WTC11 (cell line): ENCODE results near the gene LMOD1. TPM values are rescaled to one million over a fixed set of nuclear protein-coding genes. Genes with fewer than 3 reads are reported as not detected.

Experiments used
- CREM ChIP-seq: sonication (generic); formaldehyde crosslinking; IDR thresholded peaks from 2 replicates; pipeline ENCODE4 v1.8.1; 2022; ENCODE audit warnings: mild to moderate bottlenecking, missing genetic modification reagents, moderate library complexity
- ESRRA ChIP-seq: sonication (generic); formaldehyde crosslinking; IDR thresholded peaks from 2 replicates; pipeline ENCODE4 v1.8.1; 2022; ENCODE audit warnings: mild to moderate bottlenecking, missing genetic modification reagents, borderline replicate concordance
- FOXP4 ChIP-seq: sonication (generic); formaldehyde crosslinking; IDR thresholded peaks from 2 replicates; pipeline ENCODE4 v1.8.0; 2022; ENCODE audit warnings: mild to moderate bottlenecking, missing genetic modification reagents
- GRHL2 ChIP-seq: fragments of 250-450 bp; sonication (Bioruptor Pico); IDR thresholded peaks from 2 replicates; pipeline ENCODE4 v1.8.0; 2022; ENCODE audit warnings: mild to moderate bottlenecking, moderate library complexity; ENCODE audit not compliant: insufficient replicate concordance, severe bottlenecking
- HMGA2 ChIP-seq: fragments of 250-450 bp; sonication (Bioruptor Pico); IDR thresholded peaks from 2 replicates; pipeline ENCODE4 v1.4.0; 2021; ENCODE audit warnings: mild to moderate bottlenecking, moderate library complexity
- RELA ChIP-seq: sonication (generic); formaldehyde crosslinking; IDR thresholded peaks from 2 replicates; pipeline ENCODE4 v1.8.1; 2022; ENCODE audit warnings: missing genetic modification reagents, mild to moderate bottlenecking, borderline replicate concordance
- SMAD3 ChIP-seq: sonication (generic); formaldehyde crosslinking; IDR thresholded peaks from 2 replicates; pipeline ENCODE4 v1.8.0; 2022; ENCODE audit warnings: missing genetic modification reagents, mild to moderate bottlenecking, borderline replicate concordance
- SOX15 ChIP-seq: fragments of 250-450 bp; sonication (Bioruptor Pico); IDR thresholded peaks from 2 replicates; pipeline ENCODE4 v1.9.0; 2021; ENCODE audit warnings: mild to moderate bottlenecking
- STAT6 ChIP-seq: sonication (generic); formaldehyde crosslinking; conservative IDR thresholded peaks from 2 replicates; pipeline ENCODE4 v1.8.1; 2023; ENCODE audit warnings: mild to moderate bottlenecking, low read depth, missing genetic modification reagents, moderate library complexity
- TEAD1 ChIP-seq: sonication (generic); formaldehyde crosslinking; IDR thresholded peaks from 2 replicates; pipeline ENCODE4 v1.8.0; 2022; ENCODE audit warnings: mild to moderate bottlenecking, missing genetic modification reagents
- TP53 ChIP-seq: sonication (generic); formaldehyde crosslinking; IDR thresholded peaks from 2 replicates; pipeline ENCODE4 v1.8.1; 2023; ENCODE audit warnings: mild to moderate bottlenecking, missing genetic modification reagents
- ZNF232 ChIP-seq: sonication (generic); formaldehyde crosslinking; IDR thresholded peaks from 2 replicates; pipeline ENCODE4 v1.8.0; 2022; ENCODE audit warnings: mild to moderate bottlenecking, missing genetic modification reagents
- ZNF263 ChIP-seq: sonication (generic); formaldehyde crosslinking; IDR thresholded peaks from 2 replicates; pipeline ENCODE4 v1.8.1; 2022; ENCODE audit warnings: low read depth, mild to moderate bottlenecking, moderate library complexity, missing genetic modification reagents
- ZNF396 ChIP-seq: fragments of 250-450 bp; sonication (Bioruptor Pico); IDR thresholded peaks from 2 replicates; pipeline ENCODE4 v1.8.0; 2021; ENCODE audit warnings: mild to moderate bottlenecking, moderate library complexity, borderline replicate concordance
- ZNF425 ChIP-seq: fragments of 250-450 bp; sonication (Bioruptor Pico); conservative IDR thresholded peaks from 2 replicates; pipeline ENCODE4 v1.9.0; 2021; ENCODE audit warnings: mild to moderate bottlenecking
- total RNA-seq: library from RNA; stranded (reverse); gene quantifications from 3 replicates; pipeline ENCODE4 v1.2.3, GENCODE V29; 2021
- TF ChIP-seq, protein P1 (sequence below): fragments of 250-450 bp; sonication (Bioruptor Pico); IDR thresholded peaks from 2 replicates; pipeline ENCODE4 v1.9.0; 2021; ENCODE audit warnings: mild to moderate bottlenecking, borderline replicate concordance
- TF ChIP-seq, protein P2 (sequence below): sonication (generic); formaldehyde crosslinking; IDR thresholded peaks from 2 replicates; pipeline ENCODE4 v1.8.1; 2022; ENCODE audit warnings: low read depth, mild to moderate bottlenecking, moderate library complexity, missing genetic modification reagents, borderline replicate concordance
- TF ChIP-seq, protein P3 (sequence below): sonication (generic); formaldehyde crosslinking; IDR thresholded peaks from 2 replicates; pipeline ENCODE4 v1.8.1; 2023; ENCODE audit warnings: mild to moderate bottlenecking, missing genetic modification reagents, moderate library complexity
- TF ChIP-seq, protein P4 (sequence below): fragments of 250-450 bp; sonication (Bioruptor Pico); IDR thresholded peaks from 2 replicates; pipeline ENCODE4 v1.8.0; 2021; ENCODE audit warnings: mild to moderate bottlenecking
- TF ChIP-seq, protein P5 (sequence below): sonication (generic); formaldehyde crosslinking; IDR thresholded peaks from 2 replicates; pipeline ENCODE4 v1.8.1; 2022; ENCODE audit warnings: mild to moderate bottlenecking, missing genetic modification reagents, moderate library complexity, borderline replicate concordance

The LMOD1 gene
- total RNA-seq, 1 experiment from 2014 or later, result 1.5 TPM

DNA sequence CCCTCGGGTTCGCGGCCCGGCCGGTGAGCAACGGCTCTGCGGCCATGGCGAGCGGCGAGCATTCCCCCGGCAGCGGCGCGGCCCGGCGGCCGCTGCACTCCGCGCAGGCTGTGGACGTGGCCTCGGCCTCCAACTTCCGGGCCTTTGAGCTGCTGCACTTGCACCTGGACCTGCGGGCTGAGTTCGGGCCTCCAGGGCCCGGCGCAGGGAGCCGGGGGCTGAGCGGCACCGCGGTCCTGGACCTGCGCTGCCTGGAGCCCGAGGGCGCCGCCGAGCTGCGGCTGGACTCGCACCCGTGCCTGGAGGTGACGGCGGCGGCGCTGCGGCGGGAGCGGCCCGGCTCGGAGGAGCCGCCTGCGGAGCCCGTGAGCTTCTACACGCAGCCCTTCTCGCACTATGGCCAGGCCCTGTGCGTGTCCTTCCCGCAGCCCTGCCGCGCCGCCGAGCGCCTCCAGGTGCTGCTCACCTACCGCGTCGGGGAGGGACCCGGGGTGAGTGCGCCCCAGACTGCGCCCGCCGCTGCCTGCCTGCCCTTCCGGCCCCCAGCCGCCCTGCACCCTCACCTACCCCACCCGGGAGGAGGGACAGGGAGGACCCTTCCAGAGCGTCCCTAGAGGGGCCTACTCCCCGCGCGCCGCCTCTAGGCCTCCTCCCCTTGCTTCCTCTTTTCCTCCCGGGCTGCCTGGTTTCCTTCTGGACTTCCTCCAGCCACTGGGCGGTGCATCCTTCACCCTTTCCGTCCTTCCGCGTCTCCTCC lies 36.5 kb upstream of the LMOD1 start, which contains the start of gene RNPEP (continued):
- TF ChIP-seq, protein P1, sequence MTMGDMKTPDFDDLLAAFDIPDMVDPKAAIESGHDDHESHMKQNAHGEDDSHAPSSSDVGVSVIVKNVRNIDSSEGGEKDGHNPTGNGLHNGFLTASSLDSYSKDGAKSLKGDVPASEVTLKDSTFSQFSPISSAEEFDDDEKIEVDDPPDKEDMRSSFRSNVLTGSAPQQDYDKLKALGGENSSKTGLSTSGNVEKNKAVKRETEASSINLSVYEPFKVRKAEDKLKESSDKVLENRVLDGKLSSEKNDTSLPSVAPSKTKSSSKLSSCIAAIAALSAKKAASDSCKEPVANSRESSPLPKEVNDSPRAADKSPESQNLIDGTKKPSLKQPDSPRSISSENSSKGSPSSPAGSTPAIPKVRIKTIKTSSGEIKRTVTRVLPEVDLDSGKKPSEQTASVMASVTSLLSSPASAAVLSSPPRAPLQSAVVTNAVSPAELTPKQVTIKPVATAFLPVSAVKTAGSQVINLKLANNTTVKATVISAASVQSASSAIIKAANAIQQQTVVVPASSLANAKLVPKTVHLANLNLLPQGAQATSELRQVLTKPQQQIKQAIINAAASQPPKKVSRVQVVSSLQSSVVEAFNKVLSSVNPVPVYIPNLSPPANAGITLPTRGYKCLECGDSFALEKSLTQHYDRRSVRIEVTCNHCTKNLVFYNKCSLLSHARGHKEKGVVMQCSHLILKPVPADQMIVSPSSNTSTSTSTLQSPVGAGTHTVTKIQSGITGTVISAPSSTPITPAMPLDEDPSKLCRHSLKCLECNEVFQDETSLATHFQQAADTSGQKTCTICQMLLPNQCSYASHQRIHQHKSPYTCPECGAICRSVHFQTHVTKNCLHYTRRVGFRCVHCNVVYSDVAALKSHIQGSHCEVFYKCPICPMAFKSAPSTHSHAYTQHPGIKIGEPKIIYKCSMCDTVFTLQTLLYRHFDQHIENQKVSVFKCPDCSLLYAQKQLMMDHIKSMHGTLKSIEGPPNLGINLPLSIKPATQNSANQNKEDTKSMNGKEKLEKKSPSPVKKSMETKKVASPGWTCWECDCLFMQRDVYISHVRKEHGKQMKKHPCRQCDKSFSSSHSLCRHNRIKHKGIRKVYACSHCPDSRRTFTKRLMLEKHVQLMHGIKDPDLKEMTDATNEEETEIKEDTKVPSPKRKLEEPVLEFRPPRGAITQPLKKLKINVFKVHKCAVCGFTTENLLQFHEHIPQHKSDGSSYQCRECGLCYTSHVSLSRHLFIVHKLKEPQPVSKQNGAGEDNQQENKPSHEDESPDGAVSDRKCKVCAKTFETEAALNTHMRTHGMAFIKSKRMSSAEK (CRISPR knock-in tag), result no peak
- TF ChIP-seq SOX15 (CRISPR knock-in tag) (no peak), ZNF425 (CRISPR knock-in tag) (no peak), ZNF396 (CRISPR knock-in tag) (no peak), FOXP4 (no peak), TEAD1 (CRISPR knock-in tag) (peak; percentile 2; the same call in 1 of the 2 replicates), ESRRA (CRISPR knock-in tag) (0 out of 2 replicates have a peak, but pooled peaks have one; percentile 1), HMGA2 (CRISPR knock-in tag) (no peak), GRHL2 (CRISPR knock-in tag) (no peak), SMAD3 (no peak; the same call in 1 of the 2 replicates), RELA (CRISPR knock-in tag) (0 out of 2 replicates have a peak, but pooled peaks have one; percentile 21), STAT6 (CRISPR knock-in tag) (no peak), ZNF232 (CRISPR knock-in tag) (peak; percentile 77; the same call in 1 of the 2 replicates), ZNF263 (CRISPR knock-in tag) (peak; percentile 97), TP53 (CRISPR knock-in tag) (no peak), CREM (CRISPR knock-in tag) (no peak; the same call in 1 of the 2 replicates)
- TF ChIP-seq, protein P2, sequence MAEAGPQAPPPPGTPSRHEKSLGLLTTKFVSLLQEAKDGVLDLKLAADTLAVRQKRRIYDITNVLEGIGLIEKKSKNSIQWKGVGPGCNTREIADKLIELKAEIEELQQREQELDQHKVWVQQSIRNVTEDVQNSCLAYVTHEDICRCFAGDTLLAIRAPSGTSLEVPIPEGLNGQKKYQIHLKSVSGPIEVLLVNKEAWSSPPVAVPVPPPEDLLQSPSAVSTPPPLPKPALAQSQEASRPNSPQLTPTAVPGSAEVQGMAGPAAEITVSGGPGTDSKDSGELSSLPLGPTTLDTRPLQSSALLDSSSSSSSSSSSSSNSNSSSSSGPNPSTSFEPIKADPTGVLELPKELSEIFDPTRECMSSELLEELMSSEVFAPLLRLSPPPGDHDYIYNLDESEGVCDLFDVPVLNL (CRISPR knock-in tag), result peak; percentile 55; the same call in 1 of the 2 replicates
- TF ChIP-seq, protein P3, sequence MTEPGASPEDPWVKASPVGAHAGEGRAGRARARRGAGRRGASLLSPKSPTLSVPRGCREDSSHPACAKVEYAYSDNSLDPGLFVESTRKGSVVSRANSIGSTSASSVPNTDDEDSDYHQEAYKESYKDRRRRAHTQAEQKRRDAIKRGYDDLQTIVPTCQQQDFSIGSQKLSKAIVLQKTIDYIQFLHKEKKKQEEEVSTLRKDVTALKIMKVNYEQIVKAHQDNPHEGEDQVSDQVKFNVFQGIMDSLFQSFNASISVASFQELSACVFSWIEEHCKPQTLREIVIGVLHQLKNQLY, result no peak
- TF ChIP-seq, protein P4, sequence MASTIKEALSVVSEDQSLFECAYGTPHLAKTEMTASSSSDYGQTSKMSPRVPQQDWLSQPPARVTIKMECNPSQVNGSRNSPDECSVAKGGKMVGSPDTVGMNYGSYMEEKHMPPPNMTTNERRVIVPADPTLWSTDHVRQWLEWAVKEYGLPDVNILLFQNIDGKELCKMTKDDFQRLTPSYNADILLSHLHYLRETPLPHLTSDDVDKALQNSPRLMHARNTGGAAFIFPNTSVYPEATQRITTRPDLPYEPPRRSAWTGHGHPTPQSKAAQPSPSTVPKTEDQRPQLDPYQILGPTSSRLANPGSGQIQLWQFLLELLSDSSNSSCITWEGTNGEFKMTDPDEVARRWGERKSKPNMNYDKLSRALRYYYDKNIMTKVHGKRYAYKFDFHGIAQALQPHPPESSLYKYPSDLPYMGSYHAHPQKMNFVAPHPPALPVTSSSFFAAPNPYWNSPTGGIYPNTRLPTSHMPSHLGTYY (CRISPR knock-in tag), result no peak
- TF ChIP-seq, protein P5, sequence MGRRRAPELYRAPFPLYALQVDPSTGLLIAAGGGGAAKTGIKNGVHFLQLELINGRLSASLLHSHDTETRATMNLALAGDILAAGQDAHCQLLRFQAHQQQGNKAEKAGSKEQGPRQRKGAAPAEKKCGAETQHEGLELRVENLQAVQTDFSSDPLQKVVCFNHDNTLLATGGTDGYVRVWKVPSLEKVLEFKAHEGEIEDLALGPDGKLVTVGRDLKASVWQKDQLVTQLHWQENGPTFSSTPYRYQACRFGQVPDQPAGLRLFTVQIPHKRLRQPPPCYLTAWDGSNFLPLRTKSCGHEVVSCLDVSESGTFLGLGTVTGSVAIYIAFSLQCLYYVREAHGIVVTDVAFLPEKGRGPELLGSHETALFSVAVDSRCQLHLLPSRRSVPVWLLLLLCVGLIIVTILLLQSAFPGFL, result no peak
